ENCODE data around the gene CAMSAP3. TPM values are rescaled to one million over a fixed set of nuclear protein-coding genes. Genes with fewer than 3 reads are reported as not detected.

CAMSAP3 gene
- total and polyA plus RNA-seq, 7 donors: 0.03 to 0.15 (median 0.09) TPM; not detected in 3

DNA sequence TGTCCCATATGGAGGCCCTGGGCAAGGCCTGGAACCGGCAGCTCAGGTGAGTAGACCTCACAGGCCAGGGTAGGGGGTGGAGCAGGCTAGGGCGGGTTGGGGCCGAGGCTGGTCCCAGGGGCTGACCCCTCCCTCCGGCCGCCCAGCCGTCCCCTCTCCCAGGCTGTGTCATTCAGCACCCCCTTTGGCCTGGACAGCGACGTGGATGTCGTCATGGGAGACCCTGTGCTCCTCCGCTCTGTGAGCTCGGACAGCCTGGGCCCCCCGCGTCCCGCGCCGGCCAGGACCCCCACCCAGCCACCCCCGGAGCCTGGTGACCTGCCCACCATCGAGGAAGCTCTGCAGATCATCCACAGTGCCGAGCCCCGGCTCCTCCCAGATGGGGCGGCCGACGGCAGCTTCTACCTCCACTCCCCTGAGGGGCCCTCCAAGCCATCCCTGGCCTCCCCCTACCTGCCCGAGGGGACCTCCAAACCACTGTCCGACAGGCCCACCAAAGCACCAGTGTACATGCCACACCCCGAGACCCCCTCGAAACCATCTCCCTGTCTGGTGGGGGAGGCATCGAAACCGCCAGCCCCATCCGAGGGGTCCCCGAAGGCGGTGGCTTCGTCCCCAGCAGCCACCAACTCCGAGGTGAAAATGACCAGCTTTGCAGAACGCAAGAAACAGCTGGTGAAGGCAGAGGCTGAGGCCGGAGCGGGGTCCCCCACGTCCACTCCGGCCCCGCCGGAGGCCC is 16.0 kb downstream of the CAMSAP3 start:
- Histone ChIP-seq H3K36me3 (ENCODE audit: insufficient read depth in 1 of 2, low read depth in 1 of 2) (no peaks in the 10 kb centered on the region), H3K9me3 (no peaks in the 10 kb centered on the region), H3K4me1 (no peaks in the 10 kb centered on the region), H3K27ac (no peak overlapping the region), H3K27me3 (ENCODE audit: insufficient read depth in 3 of 3, low read length in 2 of 3) (peaks cover 0 to 1% (median 1%) of the 10 kb centered on the region in 3 donors), H3K4me3 (no peak overlapping the region)
- TF ChIP-seq, protein P1, sequence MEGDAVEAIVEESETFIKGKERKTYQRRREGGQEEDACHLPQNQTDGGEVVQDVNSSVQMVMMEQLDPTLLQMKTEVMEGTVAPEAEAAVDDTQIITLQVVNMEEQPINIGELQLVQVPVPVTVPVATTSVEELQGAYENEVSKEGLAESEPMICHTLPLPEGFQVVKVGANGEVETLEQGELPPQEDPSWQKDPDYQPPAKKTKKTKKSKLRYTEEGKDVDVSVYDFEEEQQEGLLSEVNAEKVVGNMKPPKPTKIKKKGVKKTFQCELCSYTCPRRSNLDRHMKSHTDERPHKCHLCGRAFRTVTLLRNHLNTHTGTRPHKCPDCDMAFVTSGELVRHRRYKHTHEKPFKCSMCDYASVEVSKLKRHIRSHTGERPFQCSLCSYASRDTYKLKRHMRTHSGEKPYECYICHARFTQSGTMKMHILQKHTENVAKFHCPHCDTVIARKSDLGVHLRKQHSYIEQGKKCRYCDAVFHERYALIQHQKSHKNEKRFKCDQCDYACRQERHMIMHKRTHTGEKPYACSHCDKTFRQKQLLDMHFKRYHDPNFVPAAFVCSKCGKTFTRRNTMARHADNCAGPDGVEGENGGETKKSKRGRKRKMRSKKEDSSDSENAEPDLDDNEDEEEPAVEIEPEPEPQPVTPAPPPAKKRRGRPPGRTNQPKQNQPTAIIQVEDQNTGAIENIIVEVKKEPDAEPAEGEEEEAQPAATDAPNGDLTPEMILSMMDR (IDR thresholded peaks at IDR 0.05): no peak
- 74 to 76% (median 74%) methylated on average over 35 to 41 of the region's 41 CpGs for WGBS, 3 donors
- ATAC-seq (no peak), DNase-seq (no peak)
- intact Hi-C loops (cut with DNase I): no loop called here

DNA sequence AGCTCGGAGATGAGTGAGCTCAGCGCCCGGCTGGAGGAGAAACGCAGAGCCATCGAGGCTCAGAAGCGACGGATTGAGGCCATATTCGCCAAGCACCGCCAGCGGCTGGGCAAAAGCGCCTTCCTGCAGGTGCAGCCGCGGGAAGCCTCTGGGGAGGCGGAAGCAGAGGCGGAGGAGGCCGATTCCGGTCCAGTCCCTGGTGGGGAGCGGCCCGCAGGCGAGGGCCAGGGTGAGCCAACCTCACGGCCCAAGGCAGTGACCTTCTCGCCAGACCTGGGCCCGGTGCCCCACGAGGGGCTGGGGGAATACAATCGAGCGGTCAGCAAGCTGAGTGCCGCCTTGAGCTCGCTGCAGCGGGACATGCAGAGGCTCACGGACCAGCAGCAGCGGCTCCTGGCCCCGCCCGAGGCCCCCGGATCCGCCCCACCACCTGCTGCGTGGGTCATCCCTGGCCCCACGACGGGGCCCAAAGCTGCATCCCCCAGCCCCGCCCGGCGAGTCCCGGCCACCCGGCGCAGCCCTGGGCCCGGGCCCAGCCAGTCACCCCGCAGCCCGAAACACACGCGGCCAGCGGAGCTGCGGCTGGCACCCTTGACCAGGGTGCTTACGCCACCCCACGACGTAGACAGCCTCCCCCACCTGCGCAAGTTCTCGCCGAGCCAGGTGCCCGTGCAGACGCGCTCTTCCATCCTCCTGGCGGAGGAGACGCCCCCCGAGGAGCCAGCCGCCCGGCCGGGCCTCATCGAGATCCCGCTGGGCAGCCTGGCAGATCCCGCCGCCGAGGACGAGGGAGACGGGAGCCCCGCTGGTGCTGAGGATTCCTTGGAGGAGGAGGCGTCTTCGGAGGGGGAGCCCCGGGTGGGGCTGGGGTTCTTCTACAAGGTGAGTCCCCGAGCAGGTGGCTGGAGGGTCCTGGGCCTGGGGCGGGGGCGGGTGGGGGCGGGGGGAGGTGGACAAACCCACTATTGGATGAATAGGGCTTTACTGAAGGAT is 16.9 kb downstream of the CAMSAP3 start:
- Histone ChIP-seq H3K27me3 (ENCODE audit: insufficient read depth in 3 of 3, low read length in 2 of 3) (no peaks in the 10 kb centered on the region), H3K9me3 (no peaks in the 10 kb centered on the region), H3K27ac (no peak overlapping the region), H3K4me1 (no peaks in the 10 kb centered on the region), H3K4me3 (no peak overlapping the region), H3K36me3 (ENCODE audit: insufficient read depth in 1 of 2, low read depth in 1 of 2) (no peaks in the 10 kb centered on the region)
- DNase-seq (no peak), ATAC-seq (no peak)
- 86 to 88% (median 87%) methylated on average over 72 to 81 of the region's 81 CpGs for WGBS, 3 donors
- intact Hi-C loops (cut with DNase I): no loop called here
- TF ChIP-seq, protein P1 (IDR thresholded peaks at IDR 0.05): no peak

DNA sequence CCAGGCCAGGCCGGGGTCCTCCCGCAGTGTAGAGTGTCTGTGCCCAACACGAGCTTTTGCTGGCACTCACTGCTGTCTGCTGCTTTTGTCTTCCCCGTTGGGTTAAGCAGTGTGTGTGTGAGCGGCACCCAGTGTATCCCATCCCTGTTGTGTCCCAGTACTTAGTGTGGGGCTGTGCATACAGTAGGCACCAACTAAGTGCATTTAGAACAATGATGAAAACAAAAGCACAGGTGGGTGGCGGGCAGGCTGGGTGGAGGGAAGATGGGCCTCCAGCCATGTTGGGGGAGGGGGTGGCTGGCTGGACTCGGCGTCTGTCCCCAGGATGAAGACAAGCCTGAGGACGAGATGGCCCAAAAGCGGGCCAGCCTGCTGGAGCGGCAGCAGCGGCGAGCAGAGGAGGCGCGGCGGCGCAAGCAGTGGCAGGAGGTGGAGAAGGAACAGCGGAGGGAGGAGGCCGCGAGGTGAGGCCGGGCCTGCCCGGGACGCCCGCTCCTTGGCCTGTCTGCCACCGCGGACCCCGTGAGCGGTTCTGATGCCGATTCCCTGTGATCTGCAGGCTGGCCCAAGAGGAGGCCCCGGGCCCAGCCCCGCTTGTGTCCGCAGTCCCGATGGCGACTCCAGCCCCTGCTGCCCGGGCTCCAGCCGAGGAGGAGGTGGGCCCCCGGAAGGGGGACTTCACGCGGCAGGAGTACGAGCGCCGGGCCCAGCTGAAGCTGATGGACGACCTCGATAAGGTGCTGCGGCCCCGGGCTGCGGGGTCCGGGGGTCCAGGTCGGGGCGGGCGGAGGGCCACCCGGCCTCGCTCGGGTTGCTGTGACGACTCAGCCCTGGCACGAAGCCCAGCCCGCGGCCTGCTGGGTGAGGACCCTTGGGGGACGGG is 19.4 kb downstream of the CAMSAP3 start:
- TF ChIP-seq, protein P1 (IDR thresholded peaks at IDR 0.05): no peak
- no peak for ATAC-seq
- Histone ChIP-seq H3K36me3 (ENCODE audit: insufficient read depth in 1 of 2, low read depth in 1 of 2) (peaks cover 2 to 19% of the 10 kb centered on the region in 2 donors), H3K27me3 (ENCODE audit: insufficient read depth in 3 of 3, low read length in 2 of 3) (no peaks in the 10 kb centered on the region), H3K9me3 (no peaks in the 10 kb centered on the region), H3K4me1 (peaks cover 8% of the 10 kb centered on the region), H3K27ac (no peak overlapping the region), H3K4me3 (no peak overlapping the region)
- 75 to 86% (median 77%) methylated on average over 46 to 59 of the region's 59 CpGs for WGBS, 3 donors
- no peak for DNase-seq
- intact Hi-C loops (cut with DNase I): loop anchor here in 1 of 2 donors (5.0 kb wide), 1 partner anchor 513 kb away; no protein-coding TSS in a partner anchor

DNA sequence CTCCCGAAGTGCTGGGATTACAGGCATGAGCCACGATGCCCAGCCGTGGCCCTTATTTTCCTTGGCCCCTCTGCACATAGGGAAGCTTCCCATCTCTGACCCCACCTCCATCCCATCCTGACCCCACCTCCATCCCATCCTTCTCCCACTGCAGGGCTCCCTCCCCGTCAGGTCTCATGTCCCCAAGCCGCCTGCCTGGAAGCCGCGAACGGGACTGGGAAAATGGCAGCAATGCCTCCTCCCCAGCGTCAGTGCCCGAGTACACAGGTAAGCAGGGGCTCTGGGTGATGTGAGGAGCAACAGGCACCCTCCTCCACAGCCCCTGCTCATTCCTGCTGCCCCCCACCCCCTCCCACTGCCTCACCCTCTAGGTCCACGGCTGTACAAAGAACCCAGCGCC is 21.5 kb downstream of the CAMSAP3 start:
- Histone ChIP-seq H3K4me3 (no peak overlapping the region), H3K4me1 (peaks cover 8% of the 10 kb centered on the region), H3K27ac (no peak overlapping the region), H3K27me3 (ENCODE audit: insufficient read depth in 3 of 3, low read length in 2 of 3) (no peaks in the 10 kb centered on the region), H3K36me3 (ENCODE audit: insufficient read depth in 1 of 2, low read depth in 1 of 2) (peaks cover 4 to 39% of the 10 kb centered on the region in 2 donors), H3K9me3 (no peaks in the 10 kb centered on the region)
- TF ChIP-seq, protein P1 (IDR thresholded peaks at IDR 0.05): no peak
- ATAC-seq: no peak
- DNase-seq: no peak
- intact Hi-C loops (cut with DNase I): loop anchor here in 1 of 2 donors (5.0 kb wide), 1 partner anchor 515 kb away; no protein-coding TSS in a partner anchor
- WGBS, 3 donors: 84 to 93% (median 88%) methylated on average over 12 of the region's 12 CpGs

Measured in psoas muscle (tissue), 8 donors.